ENCODE results near the gene TRAPPC12.
"Not testable (repeated sequence)": the region's sequence is repeated elsewhere in the genome, so short reads cannot be mapped to it uniquely, and the experiment has no call there.

Gene TRAPPC12

DNA sequence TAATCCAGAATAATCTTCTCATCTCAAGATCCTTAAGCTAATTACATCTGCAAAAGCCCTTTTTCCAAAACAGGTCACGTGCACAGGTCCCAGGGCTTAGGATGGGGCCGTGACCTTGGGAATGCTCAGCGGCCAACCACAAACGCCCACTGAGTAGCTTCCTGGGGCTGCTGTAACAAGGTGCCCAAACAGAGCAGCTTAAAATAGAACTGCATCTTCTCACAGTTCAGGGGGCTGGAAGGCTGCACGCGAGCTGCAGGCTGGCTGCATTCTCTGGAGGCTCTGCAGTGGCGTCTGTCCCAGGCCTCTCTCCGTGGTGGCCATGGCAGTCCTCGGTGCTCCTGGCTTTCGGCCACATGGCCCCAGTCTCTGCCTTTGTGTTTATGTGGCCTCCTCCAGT, 107.9 kb downstream of the TRAPPC12 start:
- no peak for DNase-seq (ENCODE audit: low spot score)

- DNase-seq (ENCODE audit: low spot score), result no peak
These were observed 108.6 kb downstream of the TRAPPC12 start for GRCh38 chr2:3488061-3488531.

- no peak for DNase-seq (ENCODE audit: low spot score)
These were observed 109.6 kb downstream of the TRAPPC12 start for GRCh38 chr2:3488855-3489763.

DNA sequence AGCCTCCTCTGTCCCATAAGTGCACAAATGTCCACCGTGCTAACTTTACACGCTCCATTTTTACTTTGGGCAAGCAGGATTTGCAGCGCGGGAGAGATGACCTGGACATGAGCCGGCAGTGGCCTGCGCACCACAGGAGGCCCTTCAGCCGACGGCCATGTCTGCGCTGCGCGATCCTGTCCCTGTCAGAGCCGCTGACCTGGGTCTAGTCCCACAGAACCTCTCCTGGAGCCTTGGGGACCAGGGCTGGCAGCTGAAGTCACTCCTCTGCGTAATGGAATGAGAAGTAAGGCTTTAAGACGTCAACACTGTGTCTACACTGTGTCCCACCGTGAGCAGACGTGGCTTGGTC, 110.2 kb downstream of the TRAPPC12 start:
- no peak for DNase-seq (ENCODE audit: low spot score)

- DNase-seq (ENCODE audit: low spot score), result no peak
These were observed 111.0 kb downstream of the TRAPPC12 start for GRCh38 chr2:3490191-3491170.

DNA sequence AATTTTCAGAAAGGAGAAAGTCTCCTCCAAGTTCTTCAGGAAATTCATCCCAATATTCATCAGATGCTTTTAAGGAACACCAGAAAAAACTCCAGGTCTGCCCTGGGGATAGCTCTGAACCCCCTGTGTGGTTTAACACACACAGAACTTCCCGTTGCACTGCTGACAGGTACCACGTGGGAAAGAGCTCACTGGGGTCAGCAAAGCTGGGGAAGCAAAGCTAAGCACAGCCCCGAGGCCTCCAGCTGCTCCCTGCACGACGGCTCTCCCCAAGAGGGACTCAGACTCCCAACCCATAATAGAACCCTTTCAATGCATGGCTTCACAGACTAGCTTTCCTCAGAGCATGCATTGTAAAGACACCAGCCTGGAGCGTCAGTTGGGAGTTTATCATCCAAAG, 111.8 kb downstream of the TRAPPC12 start:
- peak; percentile 36 for DNase-seq (ENCODE audit: low spot score)

DNA sequence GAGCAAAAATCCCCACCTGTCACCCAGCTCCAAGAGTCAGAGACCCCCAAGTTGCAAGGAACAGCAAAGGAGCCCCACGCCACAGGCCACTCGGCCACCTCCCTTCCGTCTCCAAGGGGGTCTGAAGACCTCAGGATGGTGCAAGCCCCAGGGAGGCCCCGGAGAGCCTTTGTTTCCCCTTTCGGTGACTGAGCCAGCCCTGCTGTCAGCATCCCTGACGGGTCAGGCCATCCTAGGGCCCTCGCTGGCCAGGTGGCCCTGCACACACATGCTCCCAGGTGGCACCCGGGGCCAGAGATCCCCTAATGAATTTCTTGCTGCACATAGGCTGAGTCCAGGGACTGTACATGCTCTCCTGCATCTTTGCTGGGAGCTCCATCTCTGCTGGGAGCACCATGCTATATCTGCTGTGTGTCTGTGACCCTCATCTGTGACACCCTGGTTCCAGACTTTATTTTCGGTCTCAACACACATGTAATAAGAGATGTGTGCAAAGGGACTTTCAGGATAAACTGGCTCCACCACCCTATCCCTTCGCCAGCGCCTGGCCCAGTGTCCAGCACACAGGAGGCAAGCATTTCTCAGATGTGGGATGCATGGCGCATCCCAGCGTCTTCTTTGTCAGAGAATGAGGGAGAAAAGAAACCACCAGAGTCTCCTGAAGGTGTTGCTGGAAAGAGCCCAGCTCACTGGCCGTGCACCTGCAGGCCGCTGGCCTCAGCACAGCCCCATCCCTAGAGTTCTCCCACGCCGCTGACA, 112.4 kb downstream of the TRAPPC12 start:
- DNase-seq (ENCODE audit: low spot score), result no peak

- not testable (repeated sequence) for DNase-seq (ENCODE audit: low spot score)
These were observed 112.9 kb downstream of the TRAPPC12 start for GRCh38 chr2:3492475-3492787.

- no peak for DNase-seq (ENCODE audit: low spot score)
These were observed 113.6 kb downstream of the TRAPPC12 start for GRCh38 chr2:3492951-3493614.

DNA sequence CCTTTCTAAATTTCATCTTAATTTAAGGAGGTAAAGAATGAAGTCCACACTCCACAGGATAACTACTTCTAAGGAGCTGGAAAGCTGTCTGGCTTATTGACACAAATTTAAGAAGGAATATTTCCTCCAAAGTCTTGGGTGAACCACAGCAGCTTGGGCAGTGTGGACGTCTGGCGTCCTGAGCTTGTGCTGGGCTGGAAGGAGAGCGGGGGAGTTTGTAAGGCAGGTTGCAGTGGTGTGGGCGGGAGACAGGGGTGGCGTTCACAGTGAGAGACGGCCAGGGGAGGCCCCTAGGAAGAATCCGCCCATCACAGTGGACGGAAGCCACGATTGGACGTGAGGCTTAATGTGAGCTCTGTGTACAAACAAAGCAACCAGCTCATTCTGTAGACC, 114.1 kb downstream of the TRAPPC12 start:
- no peak for DNase-seq (ENCODE audit: low spot score)

DNA sequence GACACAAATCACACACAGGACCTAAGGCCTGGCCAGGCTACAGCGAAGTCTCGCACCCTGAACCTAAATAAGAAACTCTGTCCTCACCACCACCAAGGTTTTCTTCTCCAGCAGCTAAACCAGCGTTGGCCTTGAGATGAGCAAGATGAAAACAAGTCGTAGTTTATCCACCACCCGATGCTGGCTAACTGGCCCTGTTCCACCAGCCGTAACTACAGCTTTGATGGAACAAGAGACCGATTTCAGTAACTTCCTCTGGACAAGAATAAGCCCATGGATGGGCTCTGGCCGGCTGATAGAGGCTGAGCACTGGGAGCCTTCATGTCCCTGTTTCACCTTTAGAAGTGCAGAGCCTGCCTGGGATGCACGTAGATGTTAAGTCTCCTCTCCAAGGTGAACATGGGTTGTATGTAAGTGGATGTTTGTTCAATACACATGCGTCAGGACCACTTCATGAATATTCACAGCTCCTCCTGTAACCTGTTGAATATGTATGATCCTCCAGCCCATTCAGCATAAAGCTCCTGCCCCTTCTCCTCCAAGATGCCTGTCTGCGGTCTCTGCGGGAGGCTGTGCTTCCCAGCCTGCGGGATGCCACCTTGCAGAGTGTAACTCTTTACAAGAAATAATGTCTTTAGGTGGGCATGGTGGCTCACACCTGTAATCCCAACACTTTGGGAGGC, 115.6 kb downstream of the TRAPPC12 start:
- no peak for DNase-seq (ENCODE audit: low spot score)

- not testable (repeated sequence) for DNase-seq (ENCODE audit: low spot score)
These were observed 117.2 kb downstream of the TRAPPC12 start for GRCh38 chr2:3496708-3497080.

DNA sequence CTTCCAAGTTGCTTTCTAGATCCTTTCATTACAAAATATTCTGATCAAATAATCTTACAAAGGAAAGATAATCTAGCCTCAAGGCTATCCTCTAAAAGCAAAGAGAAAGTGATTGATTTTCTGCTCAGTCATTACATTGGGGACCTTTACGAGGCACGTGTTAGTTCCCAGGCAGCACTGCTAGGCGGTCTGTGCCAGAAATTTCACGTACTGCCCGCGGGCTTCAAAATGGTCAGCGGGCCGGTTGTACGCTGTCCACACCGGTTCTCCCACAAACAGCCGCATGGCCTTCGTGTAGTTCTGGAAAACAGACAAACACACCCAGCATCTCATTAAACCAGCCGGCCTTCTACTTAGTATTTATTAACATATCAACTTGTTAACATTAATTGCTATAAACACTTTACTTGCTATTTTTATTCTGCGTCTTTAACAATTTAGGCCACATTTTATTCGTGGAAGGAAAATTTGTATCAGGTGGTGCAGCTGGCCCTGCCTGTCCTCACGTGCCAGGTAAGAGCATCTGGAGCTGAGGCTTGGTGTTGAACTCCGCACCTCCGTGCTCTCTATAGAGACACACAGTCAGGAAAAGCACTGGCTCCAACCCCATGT, 119.4 kb downstream of the TRAPPC12 start:
- DNase-seq (ENCODE audit: low spot score), result no peak

DNA sequence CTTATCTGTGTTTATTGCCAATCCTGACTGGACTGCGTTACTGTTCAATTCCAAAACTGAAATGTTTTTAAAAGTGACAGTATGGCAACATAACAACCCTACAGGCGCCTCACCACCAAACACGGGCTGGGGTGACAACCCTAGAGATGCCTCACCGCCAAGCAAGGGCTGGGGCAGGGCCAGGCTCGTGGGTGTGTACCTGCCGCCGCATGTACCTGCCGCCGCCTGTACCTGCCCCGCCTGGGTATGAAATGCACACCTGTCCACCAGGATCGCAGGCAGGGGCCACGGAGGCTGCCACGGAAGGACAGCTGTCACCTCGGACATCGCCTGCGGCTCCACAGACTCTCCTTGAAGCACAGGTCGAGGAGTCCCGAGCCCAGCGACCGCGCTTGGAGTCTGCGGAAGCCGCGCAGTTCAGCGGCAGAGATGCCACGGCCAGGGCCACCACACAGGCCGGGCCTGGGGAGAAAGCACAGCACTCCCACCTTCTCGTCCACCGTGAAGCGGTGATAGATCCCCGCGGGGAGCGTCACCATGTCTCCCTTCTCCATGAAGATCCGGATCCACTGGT, 120.9 kb downstream of the TRAPPC12 start:
- no peak for DNase-seq (ENCODE audit: low spot score)

GRCh38 chr2:3503046-3503445, 123.6 kb downstream of the TRAPPC12 start:
- DNase-seq (ENCODE audit: low spot score), result no peak

DNA sequence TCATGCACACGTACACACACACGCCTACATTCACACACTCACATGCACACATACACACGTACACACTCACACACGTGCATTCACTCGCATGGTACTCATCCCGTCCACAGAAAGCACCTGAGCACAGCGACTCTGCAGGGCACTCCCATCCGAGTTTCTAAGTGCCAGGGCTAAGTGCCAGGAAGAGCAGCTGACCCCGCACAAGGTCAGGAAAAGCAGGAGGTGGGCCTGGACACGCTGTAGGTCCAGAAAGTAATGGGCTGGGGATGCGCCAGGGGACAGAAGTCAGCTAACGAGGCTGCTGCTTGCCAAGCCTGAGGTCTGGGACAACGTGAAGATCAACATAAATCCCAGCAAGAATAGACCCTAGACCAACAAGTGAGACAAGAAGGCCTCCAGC, 124.0 kb downstream of the TRAPPC12 start:
- DNase-seq (ENCODE audit: low spot score), result no peak

- no peak for DNase-seq (ENCODE audit: low spot score)
These were observed 125.2 kb downstream of the TRAPPC12 start for GRCh38 chr2:3504741-3505140.

DNA sequence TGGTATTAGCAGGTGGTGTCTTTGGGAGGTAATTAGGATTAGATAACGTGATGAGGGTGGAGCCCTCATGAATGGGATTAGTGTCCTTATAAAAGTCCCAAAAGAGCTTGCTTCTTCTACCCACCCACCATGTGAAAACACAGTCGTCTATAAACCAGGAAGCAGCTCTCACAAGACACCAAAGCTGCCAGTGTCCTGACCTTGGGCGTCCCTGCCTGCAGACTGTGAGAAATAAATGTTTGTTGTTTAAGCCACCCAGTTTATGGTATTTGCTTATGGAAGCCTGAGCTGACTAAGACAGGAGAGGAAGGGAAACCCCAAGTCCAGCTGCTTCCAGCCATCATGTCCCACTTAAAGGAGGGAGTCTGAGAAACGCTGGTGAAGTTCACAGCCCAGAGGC, 126.3 kb downstream of the TRAPPC12 start:
- DNase-seq (ENCODE audit: low spot score), result no peak

DNA sequence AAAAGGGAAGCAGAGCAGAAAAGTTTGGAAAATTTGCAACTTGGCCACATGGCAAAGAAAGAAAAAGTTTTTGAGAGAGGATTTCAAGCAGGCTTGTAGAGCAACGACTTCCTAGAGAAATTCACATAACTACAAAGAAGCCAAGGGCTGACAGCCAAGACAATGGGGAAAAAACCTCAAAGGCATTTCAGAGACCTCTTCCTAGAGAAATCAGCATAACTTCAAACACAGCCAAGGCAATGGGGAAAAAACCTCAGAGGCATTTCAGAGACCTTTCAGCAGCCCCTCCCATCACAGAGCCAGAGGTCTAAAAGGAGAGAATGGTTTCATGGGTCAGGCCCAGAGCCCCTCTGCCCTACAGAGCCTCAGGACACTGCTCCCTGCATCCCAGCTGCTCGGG, 132.6 kb downstream of the TRAPPC12 start:
- DNase-seq (ENCODE audit: low spot score), result no peak

Data from pons (tissue), 1 donor.